C4-2B (cell line): ENCODE measurements around the gene FHIT.

Source experiments
- CTCF ChIP-seq: fragments of 450-650 bp; conservative IDR thresholded peaks from 2 replicates; pipeline ENCODE4 v1.5.1; 2017; ENCODE audit warnings: mild to moderate bottlenecking
- ZFX ChIP-seq: fragments of 450-650 bp; IDR thresholded peaks from 2 replicates; pipeline ENCODE4 v1.6.1; 2017

GRCh38 chr3:60085649-60086048 is 1165.6 kb downstream of the FHIT start:
- TF ChIP-seq CTCF, result no peak
- TF ChIP-seq ZFX, result no peak
